SK-N-SH (cell line): ENCODE measurements around the gene HECTD4. TPM values are rescaled to one million over a fixed set of nuclear protein-coding genes. Genes with fewer than 3 reads are reported as not detected.

ENCODE experiments used
- CTCF ChIA-PET: fragments of 300-600, 350-600 bp; formaldehyde crosslinking; extraction: SDS; loops from one replicate; lab custom pipeline; 2021; lab: Yijun Ruan, JAX
- POLR2A ChIA-PET: fragments of 350-600 bp; sonication (Branson Sonifier 250); formaldehyde crosslinking; extraction: SDS; loops from one replicate; lab custom pipeline; 2020; ENCODE audit warnings: antibody characterized with exemption, inconsistent platforms; lab: Yijun Ruan, JAX
- DNase-seq: peaks from one replicate; pipeline ENCODE4 v3.0.0; 2012
- H2AFZ ChIP-seq: fragments of 200-600 bp; sonication (generic); 2 replicates; pipeline ENCODE4 v1.8.1; 2016; ENCODE audit warnings: antibody characterized with exemption, mild to moderate bottlenecking, low read depth
- H3F3A ChIP-seq: fragments of 200-600 bp; sonication (generic); replicated peaks from 2 replicates; pipeline ENCODE3; 2016; ENCODE audit warnings: antibody characterized with exemption, mild to moderate bottlenecking; ENCODE audit not compliant: insufficient read depth
- H3K27ac ChIP-seq, 2 experiments: fragments of 200-500 bp in 1 of 2; fragments of 200-600 bp in 1 of 2; sonication (Bioruptor generic) in 1 of 2; sonication (generic), shearing (Covaris generic) in 1 of 2; 2 replicates each; pipeline versions ENCODE4 v1.5.1 to v1.6.1; 2014 to 2016; ENCODE audit warnings: low read depth in 2 of 2, inconsistent platforms in 1 of 2, low read length in 1 of 2, mild to moderate bottlenecking in 1 of 2, mixed read lengths in 1 of 2
- H3K27me3 ChIP-seq: fragments of 200-600 bp; sonication (generic), shearing (Covaris generic); 2 replicates; pipeline ENCODE4 v1.6.1; 2016; ENCODE audit warnings: mixed run types; ENCODE audit not compliant: insufficient read depth
- H3K36me3 ChIP-seq, 2 experiments: fragments of 200-500 bp in 1 of 2; fragments of 200-600 bp in 1 of 2; sonication (Bioruptor generic) in 1 of 2; sonication (generic) in 1 of 2; replicated peaks in 1 of 2; 2 replicates each; pipeline versions ENCODE3 to v1.5.1; 2014 to 2016; ENCODE audit warnings: low read length in 1 of 2, mild to moderate bottlenecking in 1 of 2; ENCODE audit not compliant: insufficient read depth in 2 of 2, control insufficient read depth in 1 of 2
- H3K4me1 ChIP-seq, 2 experiments: fragments of 200-500 bp in 1 of 2; fragments of 200-600 bp in 1 of 2; sonication (Bioruptor generic) in 1 of 2; sonication (generic), shearing (Covaris generic) in 1 of 2; 2 replicates each; pipeline versions ENCODE4 v1.5.1 to v1.6.1; 2014 to 2016; ENCODE audit warnings: low read depth in 1 of 2, low read length in 1 of 2, mixed run types in 1 of 2; ENCODE audit not compliant: insufficient read depth in 2 of 2, control insufficient read depth in 1 of 2
- H3K4me2 ChIP-seq: fragments of 200-600 bp; sonication (generic), shearing (Covaris generic); 2 replicates; pipeline ENCODE4 v1.6.1; 2017; ENCODE audit warnings: mixed run types
- H3K4me3 ChIP-seq, 2 experiments: fragments of 200-500 bp in 1 of 2; fragments of 200-600 bp in 1 of 2; sonication (Bioruptor generic) in 1 of 2; sonication (generic), shearing (Covaris generic) in 1 of 2; 2 replicates each; pipeline versions ENCODE4 v1.5.1 to v1.8.1; 2014 to 2016; ENCODE audit warnings: low read depth in 2 of 2, inconsistent platforms in 1 of 2, low read length in 1 of 2, mild to moderate bottlenecking in 1 of 2, mixed read lengths in 1 of 2, moderate library complexity in 1 of 2
- H3K79me2 ChIP-seq: fragments of 200-600 bp; sonication (generic); 2 replicates; pipeline ENCODE4 v1.8.1; 2017; ENCODE audit warnings: mild to moderate bottlenecking; ENCODE audit not compliant: insufficient read depth
- H3K9ac ChIP-seq: fragments of 200-600 bp; sonication (generic); 2 replicates; pipeline ENCODE4 v1.6.1; 2017; ENCODE audit warnings: mixed run types
- H3K9me2 ChIP-seq: fragments of 200-600 bp; sonication (generic); 2 replicates; pipeline ENCODE4 v1.6.1; 2017; ENCODE audit warnings: mixed run types
- H3K9me3 ChIP-seq: fragments of 200-600 bp; sonication (generic); 2 replicates; pipeline ENCODE4 v1.6.1; 2017; ENCODE audit warnings: mixed run types, mild to moderate bottlenecking, moderate library complexity
- H4K20me1 ChIP-seq: fragments of 200-600 bp; sonication (generic); 2 replicates; pipeline ENCODE4 v1.6.1; 2017; ENCODE audit warnings: mild to moderate bottlenecking, mixed run types; ENCODE audit not compliant: insufficient read depth
- FOSL2 ChIP-seq: IDR thresholded peaks from 2 replicates; pipeline ENCODE4 v1.4.0; 2012; ENCODE audit warnings: low read depth, mild to moderate bottlenecking, moderate library complexity, borderline replicate concordance
- FOXJ3 ChIP-seq: sonication (generic); formaldehyde crosslinking; IDR thresholded peaks from 2 replicates; pipeline ENCODE4 v1.5.1; 2020; ENCODE audit warnings: mild to moderate bottlenecking, missing genetic modification reagents
- FOXM1 ChIP-seq: IDR thresholded peaks from 2 replicates; pipeline ENCODE4 v1.4.0; 2012; ENCODE audit warnings: low read depth, mild to moderate bottlenecking
- JUND ChIP-seq: IDR thresholded peaks from 2 replicates; pipeline ENCODE4 v1.4.0; 2012
- MEF2A ChIP-seq: IDR thresholded peaks from 2 replicates; pipeline ENCODE4 v1.4.0; 2012; ENCODE audit warnings: low read depth, borderline replicate concordance
- NFIC ChIP-seq: IDR thresholded peaks from 2 replicates; pipeline ENCODE4 v1.4.0; 2012; ENCODE audit warnings: borderline replicate concordance
- POLR2AphosphoS5 ChIP-seq: IDR thresholded peaks from 2 replicates; pipeline ENCODE4 v1.6.1; 2012; ENCODE audit warnings: low read depth, low read length
- RAD21 ChIP-seq: IDR thresholded peaks from 2 replicates; pipeline ENCODE4 v1.6.1; 2012; ENCODE audit warnings: mild to moderate bottlenecking, low read length
- RCOR1 ChIP-seq: fragments of 150-350 bp; IDR thresholded peaks from 2 replicates; pipeline ENCODE4 v1.6.1; 2017; ENCODE audit warnings: antibody characterized with exemption, low read length
- RXRA ChIP-seq: IDR thresholded peaks from 2 replicates; pipeline ENCODE4 v1.4.0; 2012; ENCODE audit warnings: low read depth, mild to moderate bottlenecking, borderline replicate concordance
- SMC3 ChIP-seq: IDR thresholded peaks from 2 replicates; pipeline ENCODE4 v1.6.1; 2012; ENCODE audit warnings: low read depth, low read length, improper control_type of control experiment
- YY1 ChIP-seq: IDR thresholded peaks from 2 replicates; pipeline ENCODE4 v1.4.0; 2012; ENCODE audit warnings: low read depth, mild to moderate bottlenecking
- WGBS: methylation state at CpG from one replicate; pipeline ENCODE4 v1.1.6; 2017; ENCODE audit warnings: low lambda C conversion rate; 5-methylcytosine and 5-hydroxymethylcytosine counted together
- polyA plus RNA-seq, 3 experiments: library from polyadenylated mRNA; depleted of rRNA; stranded (reverse); fragments of >200 nt; gene quantifications; 2 replicates each; pipeline ENCODE4 v1.2.3, GENCODE V29; 2012
- TF ChIP-seq, protein P1 (sequence below): fragments of 200-600 bp; sonication (generic); IDR thresholded peaks from 2 replicates; pipeline ENCODE4 v1.6.1; 2017; ENCODE audit warnings: antibody characterized with exemption, mild to moderate bottlenecking, moderate library complexity
- TF ChIP-seq, protein P2 (sequence below): IDR thresholded peaks from 2 replicates; pipeline ENCODE4 v1.4.0; 2012; ENCODE audit warnings: low read depth, borderline replicate concordance
- TF ChIP-seq, protein P3 (sequence below): IDR thresholded peaks from 2 replicates; pipeline ENCODE4 v1.4.0; 2012; ENCODE audit warnings: low read depth

Gene HECTD4
- polyA plus RNA-seq, 1 of the 3 experiments (the other 2 are of a cell fraction), result 14.6 TPM

DNA sequence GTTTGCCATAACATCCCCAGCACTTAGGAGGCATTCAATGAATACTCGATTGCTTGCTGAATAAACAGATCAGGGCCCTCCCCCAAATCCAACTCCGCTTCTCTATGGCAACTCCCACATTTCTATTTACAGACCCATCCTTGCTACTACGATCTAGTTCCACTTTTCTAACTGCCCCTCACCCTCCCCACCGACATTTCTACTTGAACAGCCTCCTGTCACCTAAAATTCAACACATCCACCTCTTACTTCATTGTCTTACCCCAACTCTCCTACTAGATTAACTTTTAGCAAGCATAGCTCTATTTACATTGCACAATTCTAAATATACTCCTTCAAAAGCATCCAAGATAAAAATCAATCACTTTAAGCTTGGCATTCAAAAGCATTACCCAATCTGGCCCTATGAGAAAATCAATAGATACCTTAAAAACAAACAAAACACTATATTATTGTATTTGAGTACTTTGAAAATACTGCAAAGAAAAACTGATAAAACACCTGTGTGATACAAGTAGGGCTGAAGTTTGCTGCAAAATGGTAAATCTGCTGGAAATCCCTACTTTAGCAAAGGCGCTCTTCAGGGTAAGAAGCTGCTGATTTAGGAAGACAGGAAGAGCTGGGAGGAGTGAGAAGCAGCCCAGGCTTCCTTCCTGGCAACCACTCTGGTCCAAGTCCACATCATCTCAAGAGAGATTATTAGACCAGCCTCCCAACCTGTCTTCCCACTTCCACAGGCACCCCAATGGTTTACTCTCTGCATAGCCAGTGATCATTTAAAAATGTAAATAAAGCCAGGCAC is 96.4 kb downstream of the HECTD4 start:
- Histone ChIP-seq H3K27ac (no peak overlapping the region), H3K9me3 (peaks cover 5% of the 10 kb centered on the region; the same call in 1 of the 2 replicates), H3K4me2 (no peak overlapping the region), H2AFZ (no peak overlapping the region), H3K79me2 (no peaks in the 10 kb centered on the region), H3K4me1 (no peaks in the 10 kb centered on the region; a peak in 1 of 4 replicates), H3F3A (no peaks in the 10 kb centered on the region), H3K27me3 (no peaks in the 10 kb centered on the region), H3K9me2 (no peaks in the 10 kb centered on the region), H4K20me1 (no peaks in the 10 kb centered on the region), H3K9ac (no peak overlapping the region)
- 95% methylated on average over 5 of the region's 5 CpGs for WGBS
- ChIA-PET POLR2A (no interaction called here), CTCF (interaction anchor here (0.6 kb wide), 1 partner anchor 202 kb away, joined by 3 read pairs; no protein-coding TSS in a partner anchor)
- TF ChIP-seq SMC3 (no peak), RXRA (no peak), RAD21 (no peak), FOXJ3 (CRISPR knock-in tag) (no peak), YY1 (no peak), RCOR1 (no peak), NFIC (no peak), POLR2AphosphoS5 (no peak), FOXM1 (no peak), JUND (no peak), MEF2A (no peak), FOSL2 (no peak)
- TF ChIP-seq, protein P1, sequence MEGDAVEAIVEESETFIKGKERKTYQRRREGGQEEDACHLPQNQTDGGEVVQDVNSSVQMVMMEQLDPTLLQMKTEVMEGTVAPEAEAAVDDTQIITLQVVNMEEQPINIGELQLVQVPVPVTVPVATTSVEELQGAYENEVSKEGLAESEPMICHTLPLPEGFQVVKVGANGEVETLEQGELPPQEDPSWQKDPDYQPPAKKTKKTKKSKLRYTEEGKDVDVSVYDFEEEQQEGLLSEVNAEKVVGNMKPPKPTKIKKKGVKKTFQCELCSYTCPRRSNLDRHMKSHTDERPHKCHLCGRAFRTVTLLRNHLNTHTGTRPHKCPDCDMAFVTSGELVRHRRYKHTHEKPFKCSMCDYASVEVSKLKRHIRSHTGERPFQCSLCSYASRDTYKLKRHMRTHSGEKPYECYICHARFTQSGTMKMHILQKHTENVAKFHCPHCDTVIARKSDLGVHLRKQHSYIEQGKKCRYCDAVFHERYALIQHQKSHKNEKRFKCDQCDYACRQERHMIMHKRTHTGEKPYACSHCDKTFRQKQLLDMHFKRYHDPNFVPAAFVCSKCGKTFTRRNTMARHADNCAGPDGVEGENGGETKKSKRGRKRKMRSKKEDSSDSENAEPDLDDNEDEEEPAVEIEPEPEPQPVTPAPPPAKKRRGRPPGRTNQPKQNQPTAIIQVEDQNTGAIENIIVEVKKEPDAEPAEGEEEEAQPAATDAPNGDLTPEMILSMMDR, result no peak
- TF ChIP-seq, protein P2, sequence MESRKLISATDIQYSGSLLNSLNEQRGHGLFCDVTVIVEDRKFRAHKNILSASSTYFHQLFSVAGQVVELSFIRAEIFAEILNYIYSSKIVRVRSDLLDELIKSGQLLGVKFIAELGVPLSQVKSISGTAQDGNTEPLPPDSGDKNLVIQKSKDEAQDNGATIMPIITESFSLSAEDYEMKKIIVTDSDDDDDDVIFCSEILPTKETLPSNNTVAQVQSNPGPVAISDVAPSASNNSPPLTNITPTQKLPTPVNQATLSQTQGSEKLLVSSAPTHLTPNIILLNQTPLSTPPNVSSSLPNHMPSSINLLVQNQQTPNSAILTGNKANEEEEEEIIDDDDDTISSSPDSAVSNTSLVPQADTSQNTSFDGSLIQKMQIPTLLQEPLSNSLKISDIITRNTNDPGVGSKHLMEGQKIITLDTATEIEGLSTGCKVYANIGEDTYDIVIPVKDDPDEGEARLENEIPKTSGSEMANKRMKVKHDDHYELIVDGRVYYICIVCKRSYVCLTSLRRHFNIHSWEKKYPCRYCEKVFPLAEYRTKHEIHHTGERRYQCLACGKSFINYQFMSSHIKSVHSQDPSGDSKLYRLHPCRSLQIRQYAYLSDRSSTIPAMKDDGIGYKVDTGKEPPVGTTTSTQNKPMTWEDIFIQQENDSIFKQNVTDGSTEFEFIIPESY, result no peak
- TF ChIP-seq, protein P3, sequence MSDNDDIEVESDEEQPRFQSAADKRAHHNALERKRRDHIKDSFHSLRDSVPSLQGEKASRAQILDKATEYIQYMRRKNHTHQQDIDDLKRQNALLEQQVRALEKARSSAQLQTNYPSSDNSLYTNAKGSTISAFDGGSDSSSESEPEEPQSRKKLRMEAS, result no peak
- TF ChIP-seq, all 33 proteins: peak for 0
- peaks cover 0 to 19% of the 10 kb centered on the region in 2 experiments for H3K36me3 ChIP-seq
- H3K4me3 ChIP-seq, result no peak overlapping the region
- no peak for DNase-seq
